RCC 7860 (cell line): ENCODE data around the gene BMP4.
"Not testable (repeated sequence)": the region's sequence is repeated elsewhere in the genome, so short reads cannot be mapped to it uniquely, and the experiment has no call there.

Source experiments
- DNase-seq: peaks from one replicate; pipeline ENCODE4 v3.0.0-alpha.2; 2015; ENCODE audit warnings: low spot score
- FAIRE-seq: peaks from 2 replicates; lab custom pipeline; 2012; peaks lifted over from hg19 to GRCh38; lab: Jason Lieb, UNC

Gene BMP4

DNA sequence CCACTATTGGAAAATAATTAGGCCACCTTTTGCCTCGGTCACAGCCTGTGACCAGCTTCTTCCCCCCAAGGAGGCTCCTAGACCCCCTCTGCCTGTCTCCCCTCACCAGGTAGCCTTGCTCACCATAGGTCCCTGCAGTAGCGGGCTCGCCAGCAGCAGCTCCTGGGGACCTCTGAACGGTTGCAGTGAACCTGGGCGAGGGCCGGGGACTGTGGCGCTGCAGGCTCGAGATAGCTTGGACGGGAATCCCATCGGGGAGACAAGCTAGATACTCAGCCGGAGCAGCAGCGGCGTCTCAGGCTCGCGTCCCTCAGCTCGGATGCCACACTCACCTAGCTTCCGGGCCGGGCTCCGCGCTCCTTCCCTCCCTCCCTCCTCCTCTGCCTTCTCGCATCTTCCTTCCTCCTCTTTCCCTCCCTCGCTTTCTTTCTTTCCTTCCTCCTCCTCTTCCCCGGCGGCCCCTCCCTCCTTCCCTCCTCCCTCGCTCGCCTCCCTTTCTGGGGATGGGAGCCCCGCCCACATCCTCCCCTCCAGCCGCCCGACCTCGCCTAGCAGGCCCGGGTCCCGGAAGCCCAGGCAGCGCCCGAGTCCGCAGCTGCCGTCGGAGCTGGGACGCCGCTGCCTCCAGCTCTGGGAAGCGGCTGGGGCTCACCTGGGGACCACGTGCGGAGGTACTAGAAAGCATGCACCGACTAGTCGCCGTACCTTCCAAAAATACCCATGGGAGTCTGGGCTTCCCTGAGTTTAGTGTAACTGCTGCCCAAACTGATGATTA lies at the start of gene BMP4:
BMP4 (minus strand) TSS at position 399 of the 775 bp plus-strand sequence. CDS start 4,603 bp downstream, outside the sequence.
- no peak for FAIRE-seq
- no peak for DNase-seq

DNA sequence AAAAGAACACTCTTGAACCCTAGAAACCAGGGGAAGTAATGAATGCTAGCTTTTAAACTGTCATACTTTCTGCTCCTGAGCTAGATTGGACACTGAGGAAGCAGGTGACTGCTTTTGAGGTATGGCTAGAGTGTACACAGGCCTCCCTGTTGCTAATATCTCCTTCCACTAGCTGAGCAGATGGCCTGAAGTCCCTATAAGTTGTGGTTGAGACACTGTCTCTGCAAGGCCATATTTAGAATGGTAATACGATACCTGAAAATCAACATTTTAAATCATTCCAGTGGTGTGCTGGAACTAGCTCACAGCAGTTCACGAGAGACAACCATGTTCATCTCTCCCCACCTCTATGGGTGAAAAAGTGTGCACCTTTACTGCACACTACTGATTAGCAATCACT lies 46.4 kb upstream of the BMP4 start:
- DNase-seq (no peak), FAIRE-seq (no peak)

DNA sequence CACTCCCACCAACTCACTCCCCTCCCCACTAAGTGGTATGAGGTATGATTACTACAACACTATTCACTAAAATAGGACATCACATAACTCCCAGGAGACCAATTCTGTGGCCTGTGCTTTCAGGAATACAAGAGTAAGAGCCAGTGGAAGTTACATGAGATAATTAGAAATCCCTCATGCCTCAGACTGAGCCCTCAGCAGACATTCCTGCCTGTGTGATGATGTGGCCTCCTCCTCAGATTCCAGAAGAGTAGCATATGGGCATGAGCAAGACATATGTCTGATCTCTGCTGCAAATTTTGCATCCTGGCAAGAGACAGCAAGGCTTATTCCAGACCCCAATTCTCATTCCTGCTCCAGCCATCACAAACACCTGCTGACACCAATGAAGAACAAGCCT lies 46.0 kb upstream of the BMP4 start:
- no peak for DNase-seq
- no peak for FAIRE-seq

DNA sequence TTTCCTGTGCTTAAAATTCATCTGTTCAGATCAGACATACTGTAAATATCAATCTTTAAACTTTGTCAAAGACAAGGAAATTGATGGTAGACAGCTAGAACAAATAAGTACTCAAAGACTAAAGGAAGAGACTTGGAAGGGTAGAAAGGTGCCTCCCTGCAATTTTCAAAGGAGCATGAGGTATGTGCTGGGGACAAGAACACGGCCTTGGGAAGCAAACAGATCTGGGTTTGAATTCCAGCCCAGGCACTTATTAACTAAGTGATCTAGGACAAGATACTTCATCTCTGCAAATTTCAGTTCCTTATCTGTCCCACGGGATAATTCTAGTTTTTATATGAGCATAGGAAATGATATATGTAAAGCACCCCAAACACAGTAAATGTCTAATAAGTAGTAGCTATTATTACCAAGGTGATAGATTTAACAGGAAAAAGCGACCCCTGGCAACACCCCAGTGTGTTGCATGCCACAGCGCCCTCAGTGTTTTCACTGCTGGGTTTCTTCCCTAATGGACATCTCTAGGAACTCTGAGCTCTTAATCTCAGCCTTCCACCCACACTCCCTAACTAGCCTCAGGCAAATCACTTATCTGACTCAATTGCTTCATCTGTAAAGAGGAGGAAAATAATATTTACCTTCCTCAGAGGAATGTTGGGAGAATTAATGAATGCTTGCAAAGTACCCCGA lies 44.7 kb upstream of the BMP4 start:
- FAIRE-seq (no peak), DNase-seq (no peak)

DNA sequence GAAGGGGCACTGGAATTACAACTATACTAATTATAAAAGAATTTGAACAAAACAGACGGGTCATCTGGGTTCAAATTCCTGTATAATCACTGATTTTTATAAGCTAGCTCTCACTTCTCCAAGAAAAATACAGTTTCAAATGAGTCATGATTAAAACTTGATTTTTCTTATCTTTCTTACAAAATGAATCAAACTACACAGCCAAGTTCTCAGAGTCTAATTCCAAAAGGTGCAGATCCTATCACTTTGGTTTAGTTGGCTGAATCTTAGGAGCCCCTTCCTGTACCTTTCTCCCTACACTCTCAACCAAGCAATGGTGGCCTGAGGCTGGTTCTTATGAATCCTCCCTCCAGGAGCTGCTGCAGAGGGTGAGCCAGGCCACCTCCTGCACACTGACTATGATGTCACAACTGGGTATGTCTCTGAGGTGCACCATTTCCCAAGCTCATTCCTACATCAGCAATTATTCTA lies 43.8 kb upstream of the BMP4 start:
- no peak for DNase-seq
- no peak for FAIRE-seq

DNA sequence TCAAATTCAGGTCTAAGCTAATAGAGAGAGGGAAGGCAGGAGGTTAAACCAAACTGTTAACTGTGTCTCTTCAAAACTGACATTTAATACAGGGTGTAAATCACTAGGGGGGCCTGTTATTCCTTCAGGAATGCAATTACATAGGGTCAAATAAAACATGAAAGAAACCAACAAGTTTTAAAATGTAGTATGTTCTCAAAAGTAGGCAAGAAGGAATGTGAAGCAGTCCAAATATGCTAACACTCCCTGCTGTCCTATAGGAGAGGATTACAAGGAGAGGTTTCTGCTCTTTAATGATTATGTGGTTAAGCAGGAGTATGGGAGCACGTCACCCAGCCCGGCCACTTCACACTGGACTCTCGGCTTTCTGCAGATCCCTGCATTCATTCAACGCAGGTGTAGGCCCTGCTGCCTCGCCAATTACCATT lies 42.5 kb upstream of the BMP4 start:
- no peak for FAIRE-seq
- no peak for DNase-seq

DNA sequence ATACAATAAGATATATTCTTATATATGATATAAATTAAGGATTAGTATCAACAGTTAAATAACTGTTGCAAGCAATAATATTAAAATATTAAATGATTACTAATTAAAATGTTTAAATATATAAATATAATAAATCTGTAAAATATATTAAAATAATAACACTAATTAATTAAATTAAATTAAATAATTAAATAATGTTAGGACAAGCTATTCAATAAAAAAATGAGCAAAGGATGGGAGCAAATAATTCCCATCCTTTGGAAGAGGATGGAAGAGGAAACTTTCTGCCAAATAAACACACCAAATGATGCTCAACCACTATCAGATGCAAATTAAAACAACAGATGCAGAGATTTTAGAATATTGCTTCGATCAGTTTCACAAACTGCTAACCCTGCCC lies 39.4 kb upstream of the BMP4 start:
- peak; percentile 58 for FAIRE-seq
- no peak for DNase-seq

DNA sequence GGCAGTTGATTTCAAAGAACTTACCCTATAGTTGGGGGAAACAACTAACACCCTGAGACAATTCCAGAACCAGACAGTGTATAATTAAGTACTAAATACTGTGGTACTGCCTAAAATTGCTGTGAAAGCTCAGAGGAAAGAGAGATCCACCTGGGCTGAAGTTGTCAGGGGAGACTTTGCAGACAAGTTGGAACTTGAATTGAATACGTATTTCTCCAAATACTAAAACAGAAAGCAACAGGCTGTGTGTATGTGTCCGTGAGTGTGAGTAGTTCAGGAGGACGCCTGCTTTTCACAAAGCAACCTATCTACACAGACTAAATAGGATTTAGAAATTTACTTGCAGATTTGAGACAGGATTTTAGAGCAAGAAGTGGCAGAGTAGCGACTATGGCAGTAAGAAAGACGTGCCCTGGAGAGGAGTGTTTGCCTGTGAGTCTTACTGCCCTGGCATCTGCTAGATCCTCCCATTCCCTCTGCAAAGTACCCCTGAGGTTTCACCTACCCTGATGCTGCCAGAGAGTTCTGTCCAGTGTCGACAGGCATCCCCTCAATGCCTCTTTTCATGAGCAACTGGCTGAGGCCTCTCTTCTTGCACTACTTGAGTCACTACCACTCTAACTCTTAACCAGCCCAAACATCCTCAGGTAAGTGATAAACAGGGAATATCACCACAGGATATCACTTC lies 37.4 kb upstream of the BMP4 start:
- FAIRE-seq (no peak), DNase-seq (no peak)

DNA sequence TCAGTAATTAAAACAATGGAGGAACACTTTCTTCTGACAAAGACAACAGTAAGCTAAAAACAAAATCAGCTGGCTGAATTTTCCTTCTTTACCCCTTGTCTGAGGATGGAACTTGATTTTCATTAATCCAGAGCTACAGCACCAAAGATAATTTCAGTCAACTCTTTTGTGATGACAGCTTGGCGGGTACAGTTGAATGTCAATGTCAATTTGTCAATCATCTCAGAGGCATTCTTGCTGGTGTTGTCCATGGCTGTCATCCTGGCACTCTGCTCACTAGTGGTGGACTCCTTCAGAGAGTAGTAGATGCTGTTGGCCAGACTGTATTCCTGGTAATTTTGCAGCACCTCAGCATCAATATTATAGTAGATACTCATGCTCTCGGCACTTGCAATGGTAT lies 34.4 kb upstream of the BMP4 start:
- DNase-seq (no peak), FAIRE-seq (no peak)

DNA sequence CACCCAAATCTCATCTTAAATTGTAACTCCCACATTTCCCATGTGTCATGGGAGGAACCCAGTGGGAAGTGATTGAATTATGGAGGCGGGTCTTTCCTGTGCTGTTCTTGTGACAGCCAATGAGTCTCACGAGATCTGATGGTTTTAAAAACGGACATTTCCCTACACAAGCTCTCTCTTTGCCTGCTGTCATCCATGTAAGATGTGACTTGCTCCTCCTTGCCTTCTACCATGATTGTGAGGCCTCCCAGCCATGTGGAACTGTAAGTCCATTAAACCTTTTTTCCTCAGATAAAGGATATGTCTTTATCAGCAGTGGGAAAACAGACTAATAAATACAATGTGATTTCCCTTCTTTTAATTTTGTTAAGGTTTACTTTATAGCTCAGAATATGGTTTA lies 30.1 kb upstream of the BMP4 start:
- not testable (repeated sequence) for DNase-seq, FAIRE-seq

DNA sequence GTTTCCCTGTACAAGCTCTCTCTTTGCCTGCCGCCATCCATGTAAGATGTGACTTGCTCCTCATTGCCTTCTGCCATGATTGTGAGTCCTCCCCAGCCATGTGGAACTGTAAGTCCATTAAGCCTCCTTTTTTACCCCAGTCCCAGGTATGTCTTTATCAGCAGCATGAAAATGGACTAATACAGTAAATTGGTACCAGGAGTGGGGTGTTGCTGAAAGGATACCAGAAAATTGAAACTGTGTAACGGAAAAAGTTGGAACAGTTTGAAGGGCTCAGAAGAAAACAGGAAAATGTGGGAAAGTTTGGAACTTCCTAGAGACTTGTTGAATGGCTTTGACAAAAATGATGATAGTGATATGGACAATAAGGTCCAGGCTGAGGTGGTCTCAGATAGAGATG lies 28.3 kb upstream of the BMP4 start:
- DNase-seq, FAIRE-seq: not testable (repeated sequence)

DNA sequence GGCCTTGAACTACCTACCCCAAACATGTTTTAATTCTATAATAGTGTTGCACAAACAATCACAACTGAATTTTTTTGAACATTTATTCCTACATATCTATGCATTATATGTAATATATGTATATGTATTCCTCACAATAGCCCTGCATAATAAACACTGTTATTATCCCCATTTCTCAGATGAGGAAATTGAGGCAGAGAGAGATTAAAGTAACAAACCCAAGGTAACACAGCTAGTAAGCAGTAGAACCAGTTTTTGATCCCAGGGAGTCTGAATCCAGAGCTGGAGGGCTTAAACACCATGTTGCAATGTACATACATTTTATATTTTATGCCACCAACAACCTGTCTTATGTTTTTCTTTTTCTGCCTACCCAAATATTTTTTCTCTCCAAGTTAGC lies 26.5 kb upstream of the BMP4 start:
- no peak for DNase-seq
- FAIRE-seq: no peak

DNA sequence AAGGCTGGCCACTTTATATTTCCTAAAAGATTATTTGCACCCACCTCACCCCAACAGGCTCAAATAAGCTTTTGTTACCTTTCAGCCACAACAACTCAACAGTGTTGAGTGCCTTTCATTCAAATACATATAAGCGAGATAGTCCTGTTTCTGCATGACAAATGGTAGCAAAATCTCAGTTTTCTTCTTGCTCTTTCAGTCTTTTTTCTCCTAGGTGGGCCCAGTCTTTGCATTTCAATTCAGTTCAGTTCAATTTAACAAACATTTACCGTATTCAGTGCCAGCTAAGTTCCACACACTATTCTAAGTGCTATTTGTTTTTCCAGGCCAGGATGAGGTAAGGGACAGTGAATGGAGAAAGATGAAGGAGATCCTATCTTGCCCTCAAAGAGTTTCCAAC lies 25.9 kb upstream of the BMP4 start:
- DNase-seq: no peak
- FAIRE-seq: no peak

DNA sequence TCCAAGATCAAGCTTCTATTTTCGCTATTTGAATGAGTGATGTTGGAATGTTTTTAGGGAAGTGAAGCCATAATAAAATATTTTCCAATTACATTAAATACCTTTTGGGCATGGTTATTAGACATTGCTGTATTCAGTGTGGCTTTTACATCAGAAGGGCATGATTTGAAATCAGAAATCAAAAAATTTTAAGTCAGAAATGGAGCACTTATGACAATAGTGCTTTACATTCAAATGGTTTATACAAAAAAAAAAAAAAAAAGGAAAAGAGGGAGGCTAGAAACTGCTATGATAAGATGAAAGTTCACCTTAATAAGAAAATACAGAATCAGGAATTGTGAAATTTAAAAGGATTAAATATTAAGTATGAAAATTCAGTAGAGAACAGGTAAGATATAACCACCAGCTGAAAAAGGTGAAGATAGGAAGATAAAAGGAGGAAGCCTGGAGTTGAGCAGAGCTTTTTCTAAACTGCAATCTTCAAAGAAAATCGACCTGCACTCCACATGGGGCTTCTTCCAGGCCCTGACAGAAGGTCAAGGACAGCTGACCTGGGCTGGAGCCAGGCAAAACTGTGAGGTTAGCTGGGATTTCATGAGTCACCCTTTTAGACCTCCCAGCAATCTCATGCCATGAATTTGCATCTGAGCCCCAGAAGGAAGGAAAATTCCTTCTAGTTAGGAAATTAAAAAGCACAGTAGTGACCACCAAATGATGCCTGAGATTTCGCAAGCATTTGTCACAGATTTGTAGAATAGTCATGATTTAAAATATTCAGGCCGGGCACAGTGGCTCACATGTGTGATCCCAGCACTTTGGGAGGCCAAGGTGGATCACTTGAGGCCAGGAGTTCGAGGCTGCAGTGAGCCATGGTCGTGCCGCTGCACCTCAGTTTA lies 23.4 kb upstream of the BMP4 start:
- DNase-seq (peak; percentile 33), FAIRE-seq (peak; percentile 55)

DNA sequence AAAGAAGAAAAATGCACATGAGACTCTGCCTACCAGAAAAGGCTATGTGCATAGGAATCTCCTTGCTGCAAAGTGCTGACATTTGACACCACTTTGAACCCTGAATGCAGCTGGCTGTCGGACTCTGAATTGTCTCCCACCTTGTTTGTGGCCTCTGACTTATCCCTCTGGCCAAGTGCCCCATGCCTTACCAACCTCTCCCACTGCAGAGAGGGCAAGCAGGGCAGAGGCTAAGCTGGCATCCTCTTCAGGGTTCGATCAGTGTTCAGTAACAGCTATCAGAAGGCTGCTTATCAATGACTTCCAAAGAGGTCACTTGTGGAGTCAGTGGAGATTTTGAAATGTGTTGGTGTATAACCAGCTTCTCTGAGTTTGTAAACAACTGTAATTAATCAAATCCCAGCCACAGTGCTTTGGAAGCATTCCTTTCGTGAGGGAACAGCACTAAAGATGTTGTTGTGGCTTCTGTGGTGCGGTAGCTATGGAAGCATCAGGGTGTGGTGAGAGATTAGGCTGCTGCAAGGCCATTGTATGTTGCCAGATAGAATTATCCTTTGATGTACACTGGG lies 22.6 kb upstream of the BMP4 start:
- no peak for DNase-seq
- FAIRE-seq: no peak

DNA sequence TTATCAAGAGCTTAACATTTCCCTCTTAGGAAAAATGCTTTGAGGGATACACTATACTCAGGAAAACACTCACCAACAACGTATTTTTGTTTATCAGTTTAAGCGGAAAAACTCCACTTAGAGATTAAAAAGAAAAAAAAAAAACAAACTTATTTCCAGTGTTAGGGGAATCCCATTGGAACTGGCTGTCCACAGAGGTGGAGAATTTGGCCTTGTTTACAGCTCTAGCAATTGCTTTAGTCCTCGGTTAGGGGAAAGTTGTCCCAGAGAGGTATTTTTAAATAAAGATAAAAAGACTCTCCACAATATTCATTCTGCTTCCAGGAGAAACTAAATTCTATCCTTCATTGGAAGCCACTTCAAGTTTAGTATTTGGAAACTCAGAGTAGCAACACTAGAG lies 21.6 kb upstream of the BMP4 start:
- no peak for FAIRE-seq
- no peak for DNase-seq

DNA sequence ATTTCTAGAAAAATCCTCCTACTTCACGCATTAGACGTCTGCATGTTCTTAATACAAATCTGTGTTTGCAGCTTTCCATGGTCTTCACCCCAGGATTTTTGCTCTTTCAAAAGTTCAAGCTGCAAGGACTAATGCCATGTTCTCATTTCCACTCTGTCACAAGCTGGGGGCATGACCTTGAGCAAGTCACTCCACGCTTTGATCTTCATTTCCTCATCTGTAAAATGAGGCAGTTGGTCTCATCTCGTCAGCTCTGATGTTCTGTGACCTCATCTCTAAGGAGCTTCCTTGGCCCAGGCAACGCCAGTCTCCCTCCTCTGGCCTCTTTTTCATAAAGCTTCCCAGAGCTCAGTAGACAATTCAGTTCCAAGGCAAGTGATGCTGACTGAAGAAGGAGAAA lies 18.8 kb upstream of the BMP4 start:
- FAIRE-seq (no peak), DNase-seq (no peak)

DNA sequence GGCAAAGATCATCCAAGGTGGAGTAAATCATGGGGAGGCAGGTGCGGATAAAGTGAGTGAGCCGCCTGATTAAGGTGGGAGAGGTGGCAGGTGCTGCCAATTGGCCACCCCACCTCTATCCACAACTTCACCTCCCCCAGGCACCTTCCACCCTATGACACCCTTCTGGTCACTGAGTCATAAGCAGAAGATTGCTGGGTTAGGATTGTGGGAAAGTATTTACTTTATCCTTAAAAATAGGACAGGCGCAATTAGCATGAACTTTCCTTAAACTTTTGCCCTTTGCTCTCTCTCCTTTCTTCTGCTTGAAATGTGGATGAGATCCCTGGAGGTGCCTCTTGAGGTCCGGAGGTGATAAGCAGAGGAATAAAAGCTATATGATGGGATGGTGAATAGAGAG lies 14.9 kb upstream of the BMP4 start:
- no peak for FAIRE-seq
- no peak for DNase-seq

DNA sequence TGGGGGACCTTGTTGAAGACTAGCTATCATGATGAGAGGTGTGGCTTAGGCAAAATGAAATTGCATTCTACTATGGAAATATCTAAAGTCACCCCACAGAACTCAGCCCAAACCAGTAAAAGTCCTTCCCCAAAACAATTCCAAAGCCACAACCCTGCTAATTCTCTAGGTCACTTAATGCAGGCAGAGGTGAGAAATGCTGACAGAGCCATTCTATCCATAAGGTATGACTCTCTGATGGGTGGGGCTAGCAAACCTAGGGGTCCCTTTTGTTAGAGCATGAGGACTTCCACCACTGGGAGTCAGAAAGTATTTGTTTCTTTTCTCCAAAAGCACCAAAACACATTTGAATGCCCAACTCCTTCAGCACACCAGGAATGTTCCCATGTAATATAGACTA lies 12.7 kb upstream of the BMP4 start:
- FAIRE-seq: no peak
- no peak for DNase-seq

DNA sequence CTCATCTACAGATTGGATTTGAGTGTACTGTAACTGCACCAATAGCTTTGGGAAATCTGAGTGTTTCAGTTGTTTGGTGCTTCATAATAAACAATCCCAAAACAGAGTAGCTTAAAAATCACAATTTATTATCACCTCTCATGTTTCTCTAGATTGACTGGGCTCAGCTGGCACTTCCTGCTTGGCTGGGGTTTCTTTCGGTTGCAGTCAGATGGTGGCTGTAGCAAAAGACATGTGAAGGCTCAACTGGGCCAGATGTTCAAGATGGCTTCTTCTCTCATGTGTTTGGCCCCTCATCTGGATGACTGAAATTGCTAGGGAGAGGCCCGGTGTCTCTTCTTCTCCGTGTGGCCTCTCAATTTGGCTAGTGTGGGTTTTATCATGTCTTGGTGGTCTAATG lies 12.1 kb upstream of the BMP4 start:
- no peak for DNase-seq
- no peak for FAIRE-seq
